ENCODE data around the gene BCL11A.

BCL11A gene

GRCh38 chr2:60481257-60481656 lies 72.2 kb downstream of the BCL11A start:
- no peak for TF ChIP-seq CTCF (IDR thresholded peaks at IDR 0.05; ENCODE audit: insufficient read depth, missing control alignments)
- no peak for DNase-seq (ENCODE audit: insufficient read length, low spot score)
- no peak for FAIRE-seq

GRCh38 chr2:60480089-60480773 lies 73.2 kb downstream of the BCL11A start:
- FAIRE-seq (no peak), DNase-seq (ENCODE audit: insufficient read length, low spot score) (no peak)
- TF ChIP-seq CTCF (IDR thresholded peaks at IDR 0.05; ENCODE audit: insufficient read depth, missing control alignments), result no peak

- no peak for DNase-seq (ENCODE audit: insufficient read length, low spot score)
- no peak for FAIRE-seq
- no peak for TF ChIP-seq CTCF (IDR thresholded peaks at IDR 0.05; ENCODE audit: insufficient read depth, missing control alignments)
Observed at GRCh38 chr2:60479226-60480088, 74.0 kb downstream of the BCL11A start.

- no peak for TF ChIP-seq CTCF (IDR thresholded peaks at IDR 0.05; ENCODE audit: insufficient read depth, missing control alignments)
- FAIRE-seq, result no peak
- DNase-seq (ENCODE audit: insufficient read length, low spot score), result no peak
Observed at GRCh38 chr2:60478660-60479059, 74.8 kb downstream of the BCL11A start.

GRCh38 chr2:60476206-60476954 lies 77.1 kb downstream of the BCL11A start:
- no peak for FAIRE-seq
- DNase-seq (ENCODE audit: insufficient read length, low spot score), result no peak
- no peak for TF ChIP-seq CTCF (IDR thresholded peaks at IDR 0.05; ENCODE audit: insufficient read depth, missing control alignments)

- FAIRE-seq (no peak), DNase-seq (ENCODE audit: insufficient read length, low spot score) (no peak)
Observed at GRCh38 chr2:60475123-60475830, 78.2 kb downstream of the BCL11A start.

More at GRCh38 chr2:60475123-60475830, 78.2 kb downstream of the BCL11A start:
- TF ChIP-seq CTCF (IDR thresholded peaks at IDR 0.05; ENCODE audit: insufficient read depth, missing control alignments), result no peak
